HG02884 (cell line): ENCODE results near the gene CLIC1.
"Not testable (repeated sequence)": the region's sequence is repeated elsewhere in the genome, so short reads cannot be mapped to it uniquely, and the experiment has no call there.

Source experiments
- ATAC-seq: cut with Tn5 transposase; IDR thresholded peaks from one replicate; pipeline ENCODE4 v1.9.1; 2021; ENCODE audit warnings: mild to moderate bottlenecking, moderate library complexity; ENCODE audit not compliant: unreplicated experiment

The CLIC1 gene

GRCh38 chr6:31725502-31726350 is 10.6 kb downstream of the CLIC1 start:
- no peak for ATAC-seq

GRCh38 chr6:31723980-31724691 is 12.2 kb downstream of the CLIC1 start:
- ATAC-seq = no peak

- no peak for ATAC-seq
Observed at GRCh38 chr6:31723245-31723979, 12.9 kb downstream of the CLIC1 start, which contains the start of gene MPIG6B. TSS of gene MPIG6B (plus strand) at chr6:31723373. CDS start at chr6:31723384, 11 bp downstream.

- ATAC-seq = no peak
Observed at GRCh38 chr6:31722173-31722572, 14.2 kb downstream of the CLIC1 start.

GRCh38 chr6:31721351-31722020 is 14.8 kb downstream of the CLIC1 start, which contains the start of gene LY6G6C:
TSS of gene LY6G6C (minus strand) at chr6:31721746. CDS start at chr6:31721679, 67 bp downstream.
- no peak for ATAC-seq

GRCh38 chr6:31720196-31720770 is 16.0 kb downstream of the CLIC1 start:
- ATAC-seq = no peak

DNA sequence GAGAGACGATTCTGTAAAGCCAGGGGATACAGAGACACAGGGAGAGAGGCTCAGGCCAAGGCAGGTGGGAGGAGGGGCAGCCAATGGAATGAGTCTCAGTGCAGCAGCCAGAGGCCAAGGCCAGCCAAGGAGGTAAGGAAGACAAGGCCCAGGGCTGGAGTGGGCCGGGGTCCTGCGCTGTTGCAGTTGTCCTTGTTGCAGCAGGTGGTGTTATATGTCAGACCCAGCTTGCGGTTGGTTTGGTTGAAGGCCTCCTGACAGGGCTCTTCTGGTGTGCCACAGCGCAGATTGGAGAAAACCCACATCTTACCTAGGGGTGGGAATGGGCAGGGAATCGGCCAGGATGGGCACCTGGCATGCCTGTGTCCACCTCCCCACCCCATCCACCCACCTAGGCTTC is 17.3 kb downstream of the CLIC1 start:
- ATAC-seq = no peak

- no peak for ATAC-seq
Observed at GRCh38 chr6:31718265-31718664, 18.1 kb downstream of the CLIC1 start.

DNA sequence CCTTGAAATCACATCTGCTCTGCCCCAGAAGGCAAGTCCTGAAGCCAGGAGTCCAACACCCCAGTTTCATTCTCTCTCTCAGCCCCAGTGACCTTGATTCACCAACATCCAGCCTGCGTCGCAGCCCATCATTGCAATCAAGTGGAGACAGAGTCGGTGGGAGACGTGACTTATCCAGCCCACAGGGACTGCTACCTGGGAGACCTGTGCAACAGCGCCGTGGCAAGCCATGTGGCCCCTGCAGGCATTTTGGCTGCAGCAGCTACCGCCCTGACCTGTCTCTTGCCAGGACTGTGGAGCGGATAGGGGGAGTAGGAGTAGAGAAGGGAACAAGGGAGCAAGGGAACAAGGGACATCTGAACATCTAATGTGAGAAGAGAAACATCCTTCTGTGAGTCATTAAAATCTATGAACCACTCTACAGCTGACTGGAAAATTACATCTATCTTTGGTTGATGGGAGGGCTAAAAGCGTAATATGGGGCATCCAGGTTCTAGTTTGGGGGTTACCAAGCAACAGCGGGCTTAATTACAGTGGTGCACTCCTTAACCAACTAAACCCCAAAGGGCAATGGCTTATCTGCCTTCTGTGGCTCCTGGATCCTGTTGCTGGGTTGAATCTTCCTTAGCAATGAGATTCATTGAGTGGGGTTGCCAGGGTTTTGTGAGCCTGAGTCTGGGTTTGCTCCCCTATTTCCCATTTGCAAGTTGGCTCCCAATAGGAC is 18.7 kb downstream of the CLIC1 start:
- no peak for ATAC-seq

DNA sequence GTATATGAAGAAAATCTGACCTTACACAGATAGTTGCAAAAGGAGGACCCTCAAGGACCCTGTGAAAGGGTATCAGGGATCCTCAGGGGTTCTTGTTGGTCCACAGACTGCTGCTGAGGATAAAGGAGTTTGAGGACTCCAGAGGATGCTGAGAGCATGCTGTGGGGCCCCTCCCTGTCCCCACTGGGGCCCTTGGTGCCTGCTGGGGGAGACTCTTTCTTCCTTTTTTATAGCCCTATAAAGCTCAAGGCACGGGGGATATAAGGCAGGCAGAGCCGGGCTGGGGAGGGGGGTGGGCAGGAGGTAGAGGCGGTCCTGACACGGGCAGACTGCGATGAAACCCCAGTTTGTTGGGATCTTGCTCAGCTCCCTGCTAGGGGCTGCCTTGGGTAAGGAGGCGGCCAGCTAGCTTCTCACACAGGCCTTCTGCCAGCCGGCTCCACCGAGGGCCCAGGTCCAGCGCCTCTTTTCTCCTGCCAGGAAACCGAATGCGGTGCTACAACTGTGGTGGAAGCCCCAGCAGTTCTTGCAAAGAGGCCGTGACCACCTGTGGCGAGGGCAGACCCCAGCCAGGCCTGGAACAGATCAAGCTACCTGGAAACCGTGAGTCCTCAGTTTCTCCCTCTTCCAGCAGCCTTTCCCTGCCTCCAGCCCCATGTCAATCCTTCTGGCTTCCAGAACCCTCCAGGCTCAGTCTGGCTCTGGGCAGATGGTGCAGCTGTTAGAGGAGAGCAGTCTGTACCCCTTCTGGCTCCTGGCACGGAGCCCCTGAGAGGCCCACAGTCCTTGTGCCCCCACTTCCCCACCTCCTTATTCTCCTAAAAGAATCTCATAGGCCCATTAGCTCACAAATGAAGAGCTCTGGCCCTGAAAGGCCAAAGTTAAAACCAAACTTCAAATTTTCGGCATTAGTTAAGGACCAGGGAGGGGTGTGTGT is 21.0 kb downstream of the CLIC1 start, which contains the start of gene LY6G6D:
Gene LY6G6D, plus strand, starts transcription at position 327 of the 937 bp plus-strand sequence. Its CDS starts 8 bp downstream, at position 335.
- ATAC-seq = no peak

DNA sequence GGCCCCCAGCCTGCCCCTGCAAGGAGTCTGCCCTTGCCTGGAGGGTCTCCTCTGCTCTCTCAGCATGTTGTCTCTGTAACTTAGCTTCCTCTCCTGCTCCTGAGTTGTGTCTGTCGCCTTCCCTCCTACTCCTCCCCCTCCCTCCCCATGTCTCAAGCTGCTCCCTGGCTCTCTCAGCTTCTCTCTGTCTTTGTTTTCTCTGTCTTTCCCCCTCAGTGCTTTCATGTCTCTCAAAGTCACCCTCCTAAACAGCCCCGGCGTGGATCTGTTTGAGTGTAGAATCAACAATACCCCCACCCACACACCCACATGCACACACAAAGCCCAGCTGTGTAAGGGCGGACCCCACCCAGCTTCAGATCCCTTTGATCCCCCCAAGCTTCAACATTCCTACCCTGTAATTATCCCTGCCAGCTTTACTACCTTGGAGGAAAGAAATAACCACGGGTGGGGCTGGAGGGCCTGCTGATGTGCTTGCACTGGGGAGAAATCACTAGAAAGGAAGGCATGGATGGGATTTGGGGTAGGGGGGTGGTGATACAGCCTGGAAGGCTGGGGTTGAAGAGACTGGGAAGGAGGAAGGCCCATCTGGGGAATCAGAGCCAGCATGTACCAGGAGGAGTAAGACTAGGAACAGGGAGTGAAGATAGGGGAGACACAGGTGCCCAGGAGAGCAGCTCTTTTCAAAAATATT is 22.2 kb downstream of the CLIC1 start:
- no peak for ATAC-seq

GRCh38 chr6:31713465-31713864 is 22.9 kb downstream of the CLIC1 start:
- ATAC-seq = no peak

GRCh38 chr6:31712296-31712695 is 24.0 kb downstream of the CLIC1 start:
- ATAC-seq = no peak

DNA sequence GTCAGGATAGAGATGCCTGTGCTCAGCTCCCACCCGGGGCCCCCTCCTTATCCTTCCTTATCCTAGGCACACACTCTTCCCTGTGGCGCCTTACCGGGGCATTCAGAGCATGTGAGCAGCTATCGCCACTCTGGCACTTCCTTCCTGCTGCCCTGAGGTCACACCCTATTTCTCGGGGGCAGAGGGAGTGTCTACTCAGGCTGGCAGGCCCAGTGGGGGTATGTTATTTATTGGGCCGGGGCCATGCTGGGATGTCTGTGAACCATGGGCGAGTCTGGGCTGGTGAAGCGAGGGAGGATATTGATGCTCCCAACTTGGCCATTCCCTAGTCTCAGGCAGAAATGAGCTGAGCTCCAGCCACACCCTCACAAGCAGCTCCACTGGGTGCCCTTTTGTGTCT is 25.1 kb downstream of the CLIC1 start:
- no peak for ATAC-seq

DNA sequence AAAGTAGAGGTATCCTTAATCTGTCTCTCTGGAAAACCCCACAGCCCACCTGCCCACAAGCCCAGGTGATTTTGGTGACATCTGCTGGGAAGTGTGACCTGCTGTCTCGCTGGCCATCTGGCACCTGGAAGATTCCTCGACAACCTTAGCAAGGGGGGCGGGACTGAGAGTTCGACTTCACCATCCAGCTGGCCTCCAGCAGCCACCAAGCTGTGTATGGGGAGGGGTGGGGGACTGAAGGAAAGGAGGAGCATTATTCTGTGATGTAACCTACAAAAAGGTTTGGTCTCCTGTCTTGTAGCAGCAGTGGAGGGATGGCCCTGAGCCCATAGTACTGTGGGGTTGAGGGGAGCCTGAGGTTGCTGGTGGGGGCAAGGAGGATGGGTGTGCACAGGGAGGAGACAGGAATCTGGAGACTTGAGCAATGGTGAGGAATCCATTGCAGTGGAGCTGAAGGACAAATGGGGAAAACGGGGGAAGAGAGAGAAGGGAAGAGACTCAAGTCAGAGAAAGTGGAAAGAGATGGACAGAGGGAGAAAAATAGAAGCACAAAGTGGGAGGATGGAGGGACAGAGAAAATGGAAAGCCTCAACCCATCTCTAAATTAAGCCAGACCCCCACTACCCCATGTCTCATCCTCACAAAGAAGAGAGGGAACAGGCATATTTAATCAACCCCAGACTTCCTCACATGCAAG is 25.7 kb downstream of the CLIC1 start:
- no peak for ATAC-seq

DNA sequence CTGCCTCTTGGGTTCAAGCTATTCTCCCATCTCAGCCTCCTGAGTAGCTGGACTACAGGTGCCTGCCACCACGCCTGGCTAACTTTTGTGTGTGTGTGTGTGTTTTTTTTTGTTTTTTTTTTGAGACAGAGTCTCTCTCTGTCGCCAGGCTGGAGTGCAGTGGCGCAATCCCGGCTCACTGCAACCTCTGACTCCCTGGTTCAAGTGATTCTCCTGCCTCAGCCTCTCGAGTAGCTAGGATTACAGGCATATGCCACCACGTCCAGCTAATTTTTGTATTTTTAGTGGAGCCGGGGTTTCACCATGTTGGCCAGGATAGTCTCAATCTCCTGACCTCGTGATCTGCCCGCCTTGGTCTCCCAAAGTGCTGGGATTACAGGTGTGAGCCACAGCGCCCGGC is 27.2 kb downstream of the CLIC1 start:
- ATAC-seq = not testable (repeated sequence)

DNA sequence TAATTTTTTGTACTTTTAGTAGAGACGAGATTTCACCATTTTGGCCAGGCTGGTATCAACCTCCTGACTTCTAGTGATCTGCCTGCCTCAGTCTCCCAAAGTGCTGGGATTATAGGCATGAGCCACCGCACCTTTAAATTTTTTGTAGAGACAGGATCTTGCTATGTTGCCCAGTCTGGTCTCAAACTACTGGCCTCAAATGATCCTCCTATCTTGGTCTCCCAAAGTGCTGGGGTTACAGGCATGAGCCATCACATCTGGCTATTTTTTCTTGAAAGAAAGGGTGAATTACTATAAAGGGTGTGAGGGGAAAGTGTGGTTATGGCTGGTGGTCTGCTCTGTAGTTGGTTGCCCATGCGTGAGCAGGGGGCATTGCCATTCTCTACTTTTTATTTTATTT is 28.1 kb downstream of the CLIC1 start:
- ATAC-seq = no peak
